CD4-positive, alpha-beta T cell (primary cell): ENCODE measurements around the gene SCAPER. TPM values are rescaled to one million over a fixed set of nuclear protein-coding genes. Genes with fewer than 3 reads are reported as not detected.

Experiments used
- microRNA-seq: library from miRNA; unstranded; fragments of <30 nt; microRNA quantifications from one replicate; pipeline ENCODE4 v1.2.0, GENCODE V29; 2021; ENCODE audit warnings: borderline microRNAs expressed, borderline replicate concordance
- total RNA-seq, 174 experiments: library from RNA in 2 of 174; stranded (reverse) in 2 of 174; gene quantifications; one replicate each; pipeline ENCODE4 v1.2.3 and lab custom pipeline; 2021 to 2026

SCAPER gene
- total RNA-seq, 2 experiments from 2014 or later = 40.3 to 41.2 TPM

Small RNA genes within 50 kb of the gene (microRNA-seq; reads per million reads assigned to microRNA genes)
- not detected for gene MIR3713

Other genes starting within 250 kb of the SCAPER start
- gene RCN2, start 26.4 kb upstream of the SCAPER start, total RNA-seq = 10 to 100 TPM; 18.1 to 19.1 TPM
- 10 to 100 TPM; 79.4 to 82.7 TPM for gene PSTPIP1, start 89.8 kb upstream of the SCAPER start, total RNA-seq
- 10 to 100 TPM; 14.7 to 15.5 TPM for gene TSPAN3, start 165.8 kb upstream of the SCAPER start, total RNA-seq